Activated CD8-positive, alpha-beta memory T cell treated with anti-CD3 and anti-CD28 coated beads, Interleukin-2, amount 50 U/mL, for 24 hours (primary cell): ENCODE results near the gene DMXL2.
"Not testable (repeated sequence)": the region's sequence is repeated elsewhere in the genome, so short reads cannot be mapped to it uniquely, and the experiment has no call there.

Experiments used
- DNase-seq: peaks from one replicate; pipeline ENCODE4 v3.0.0-alpha.2; 2020; ENCODE audit errors: extremely low read depth

Gene DMXL2

GRCh38 chr15:51624022-51624421 lies 1.5 kb upstream of the DMXL2 start:
- no peak for DNase-seq

- no peak for DNase-seq
These were observed 891 bp upstream of the DMXL2 start for GRCh38 chr15:51623386-51623938.

- no peak for DNase-seq
These were observed 501 bp downstream of the DMXL2 start for GRCh38 chr15:51621936-51622603.

GRCh38 chr15:51621155-51621765 lies 1.3 kb downstream of the DMXL2 start:
- DNase-seq = no peak

- no peak for DNase-seq
These were observed 1.9 kb downstream of the DMXL2 start for GRCh38 chr15:51620641-51621040.

- no peak for DNase-seq
These were observed 2.4 kb downstream of the DMXL2 start for GRCh38 chr15:51620122-51620521.

- no peak for DNase-seq
These were observed 3.1 kb downstream of the DMXL2 start for GRCh38 chr15:51619331-51620035.

GRCh38 chr15:51617886-51618285 lies 4.7 kb downstream of the DMXL2 start:
- DNase-seq = no peak

- DNase-seq = no peak
These were observed 8.6 kb downstream of the DMXL2 start for GRCh38 chr15:51613951-51614350.

- DNase-seq = not testable (repeated sequence)
These were observed 9.9 kb downstream of the DMXL2 start for GRCh38 chr15:51612669-51613068.

GRCh38 chr15:51603462-51603948 lies 19.1 kb downstream of the DMXL2 start:
- DNase-seq = not testable (repeated sequence)

- no peak for DNase-seq
These were observed 19.6 kb downstream of the DMXL2 start for GRCh38 chr15:51603002-51603401.

- no peak for DNase-seq
These were observed 20.1 kb downstream of the DMXL2 start for GRCh38 chr15:51602484-51602883.

GRCh38 chr15:51601801-51602200 lies 20.8 kb downstream of the DMXL2 start:
- no peak for DNase-seq

- DNase-seq = no peak
These were observed 22.5 kb downstream of the DMXL2 start for GRCh38 chr15:51600114-51600513.

GRCh38 chr15:51589881-51590568 lies 32.5 kb downstream of the DMXL2 start:
- DNase-seq = no peak

- DNase-seq = no peak
These were observed 33.6 kb downstream of the DMXL2 start for GRCh38 chr15:51588966-51589365.

- DNase-seq = no peak
These were observed 36.6 kb downstream of the DMXL2 start for GRCh38 chr15:51585986-51586385.

GRCh38 chr15:51580982-51581381 lies 41.6 kb downstream of the DMXL2 start:
- DNase-seq = no peak

- no peak for DNase-seq
These were observed 42.2 kb downstream of the DMXL2 start for GRCh38 chr15:51580385-51580784.

GRCh38 chr15:51579012-51579411 lies 43.6 kb downstream of the DMXL2 start:
- no peak for DNase-seq
